GM18519 (cell line): Measurements from ENCODE around the gene TPRA1.

Source experiments
- ATAC-seq: cut with Tn5 transposase; IDR thresholded peaks from one replicate; pipeline ENCODE4 v1.9.1; 2021; ENCODE audit warnings: mild to moderate bottlenecking, moderate library complexity; ENCODE audit not compliant: unreplicated experiment, low FRiP score

The TPRA1 gene

GRCh38 chr3:127566833-127567232 is 23.7 kb downstream of the TPRA1 start:
- ATAC-seq = no peak

- ATAC-seq = no peak
Measured at GRCh38 chr3:127565711-127566110, 24.8 kb downstream of the TPRA1 start.

GRCh38 chr3:127560051-127560787 is 30.3 kb downstream of the TPRA1 start:
- ATAC-seq = no peak

- ATAC-seq = no peak
Measured at GRCh38 chr3:127556565-127556964, 34.0 kb downstream of the TPRA1 start.

- no peak for ATAC-seq
Measured at GRCh38 chr3:127555108-127555507, 35.4 kb downstream of the TPRA1 start.

GRCh38 chr3:127552038-127552437 is 38.5 kb downstream of the TPRA1 start:
- no peak for ATAC-seq

GRCh38 chr3:127551178-127551577 is 39.4 kb downstream of the TPRA1 start:
- ATAC-seq = no peak

- ATAC-seq = no peak
Measured at GRCh38 chr3:127550468-127551157, 39.9 kb downstream of the TPRA1 start.

- no peak for ATAC-seq
Measured at GRCh38 chr3:127549826-127550467, 40.6 kb downstream of the TPRA1 start.

- ATAC-seq = no peak
Measured at GRCh38 chr3:127547761-127548605, 42.5 kb downstream of the TPRA1 start.

GRCh38 chr3:127546970-127547733 is 43.4 kb downstream of the TPRA1 start:
- ATAC-seq = no peak

- ATAC-seq = no peak
Measured at GRCh38 chr3:127546554-127546953, 44.0 kb downstream of the TPRA1 start.

- ATAC-seq = no peak
Measured at GRCh38 chr3:127545711-127546457, 44.6 kb downstream of the TPRA1 start.

GRCh38 chr3:127545216-127545615 is 45.3 kb downstream of the TPRA1 start:
- no peak for ATAC-seq

- ATAC-seq = no peak
Measured at GRCh38 chr3:127544803-127545201, 45.7 kb downstream of the TPRA1 start.

GRCh38 chr3:127544192-127544802 is 46.2 kb downstream of the TPRA1 start:
- ATAC-seq = no peak

- no peak for ATAC-seq
Measured at GRCh38 chr3:127543441-127543840, 47.1 kb downstream of the TPRA1 start.

- no peak for ATAC-seq
Measured at GRCh38 chr3:127542441-127542952, 48.0 kb downstream of the TPRA1 start.

GRCh38 chr3:127541320-127541719 is 49.2 kb downstream of the TPRA1 start:
- no peak for ATAC-seq
